GM19043 (cell line): Measurements from ENCODE around the gene PEX7.
"Not testable (repeated sequence)": the region's sequence is repeated elsewhere in the genome, so short reads cannot be mapped to it uniquely, and the experiment has no call there.

Source experiments
- ATAC-seq: cut with Tn5 transposase; IDR thresholded peaks from one replicate; pipeline ENCODE4 v1.9.1; 2021; ENCODE audit warnings: low read depth; ENCODE audit not compliant: unreplicated experiment

The PEX7 gene

DNA sequence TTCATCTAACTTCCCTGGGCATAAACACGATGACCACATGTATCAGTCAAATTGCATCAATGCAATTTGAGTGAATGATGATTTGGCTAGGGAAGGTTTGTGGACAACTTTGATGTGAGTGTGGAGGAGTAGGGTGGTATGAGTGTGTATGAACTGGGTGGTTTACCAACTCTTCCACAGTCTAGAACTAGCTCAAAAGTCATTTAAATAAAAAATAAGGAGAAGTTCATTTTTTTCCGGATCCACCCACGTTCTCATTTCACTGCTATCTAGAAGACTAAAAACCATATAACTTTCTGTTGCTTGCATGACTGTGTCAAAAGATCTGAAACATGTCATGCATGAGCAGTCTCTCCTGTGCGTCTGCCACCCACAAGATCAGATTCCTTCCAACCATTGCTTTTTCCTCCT is 123.3 kb downstream of the PEX7 start:
- no peak for ATAC-seq

- ATAC-seq = no peak
These were observed 124.6 kb downstream of the PEX7 start for GRCh38 chr6:136947037-136947436.

- not testable (repeated sequence) for ATAC-seq
These were observed 127.6 kb downstream of the PEX7 start for GRCh38 chr6:136949957-136950356.

DNA sequence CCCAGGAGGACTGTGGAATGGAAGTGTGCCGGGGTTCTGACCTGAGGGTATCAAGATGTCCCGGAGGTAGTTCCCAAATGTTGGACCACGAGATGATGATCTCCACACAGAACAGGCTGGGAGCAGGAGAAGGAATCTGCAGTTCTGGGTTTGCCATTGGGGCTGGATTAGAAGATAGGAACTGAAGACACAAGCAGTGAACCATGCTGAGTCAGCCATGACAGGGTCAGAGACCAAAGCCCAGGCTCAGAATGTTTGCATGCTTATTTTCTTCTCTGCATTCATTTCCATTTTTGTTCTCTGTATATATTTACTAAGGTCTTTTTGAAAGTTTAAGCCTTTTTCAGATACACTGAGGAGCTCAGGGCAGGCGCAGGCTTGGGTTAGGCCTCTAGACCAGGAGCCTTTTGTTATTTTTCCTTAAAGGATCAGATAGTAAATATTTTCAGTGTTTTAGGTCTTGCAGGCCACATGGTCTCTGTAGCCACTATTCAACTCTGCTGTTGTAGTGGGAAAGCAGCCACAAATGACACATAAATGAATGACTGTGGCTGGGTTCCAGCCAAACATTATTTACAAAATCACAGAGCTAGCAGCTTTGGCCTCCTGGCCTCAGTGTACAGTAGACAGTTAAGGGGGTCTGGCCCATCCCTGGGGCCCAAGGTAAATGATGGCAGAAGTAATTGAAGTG is 128.2 kb downstream of the PEX7 start:
- ATAC-seq = no peak

DNA sequence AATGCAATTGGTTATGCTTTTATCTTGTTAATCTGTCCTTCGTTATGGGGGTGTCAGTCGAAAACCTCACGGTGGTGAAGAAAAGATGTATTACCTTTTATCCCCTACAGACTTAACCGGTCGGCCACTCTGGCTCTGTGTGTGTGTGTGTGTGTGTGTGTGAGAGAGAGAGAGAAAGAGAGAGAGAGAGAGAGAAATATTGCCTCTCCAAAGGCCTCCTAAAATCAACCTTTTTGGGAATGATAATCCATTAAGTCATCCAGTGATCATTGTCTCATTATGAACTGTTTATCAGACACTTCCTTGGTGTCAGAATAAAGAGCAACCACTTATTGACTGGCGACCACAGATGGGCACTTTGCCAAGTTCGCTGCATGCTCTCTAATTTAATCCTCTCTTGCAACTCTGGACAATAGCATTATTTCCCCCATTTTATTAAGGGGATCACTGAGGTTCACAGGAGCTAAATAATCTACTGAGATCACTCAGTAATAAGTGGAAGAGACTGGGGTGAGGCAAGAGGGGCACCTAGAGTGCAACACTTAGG is 130.4 kb downstream of the PEX7 start:
- no peak for ATAC-seq

GRCh38 chr6:136955123-136955522 is 132.7 kb downstream of the PEX7 start:
- ATAC-seq = no peak

DNA sequence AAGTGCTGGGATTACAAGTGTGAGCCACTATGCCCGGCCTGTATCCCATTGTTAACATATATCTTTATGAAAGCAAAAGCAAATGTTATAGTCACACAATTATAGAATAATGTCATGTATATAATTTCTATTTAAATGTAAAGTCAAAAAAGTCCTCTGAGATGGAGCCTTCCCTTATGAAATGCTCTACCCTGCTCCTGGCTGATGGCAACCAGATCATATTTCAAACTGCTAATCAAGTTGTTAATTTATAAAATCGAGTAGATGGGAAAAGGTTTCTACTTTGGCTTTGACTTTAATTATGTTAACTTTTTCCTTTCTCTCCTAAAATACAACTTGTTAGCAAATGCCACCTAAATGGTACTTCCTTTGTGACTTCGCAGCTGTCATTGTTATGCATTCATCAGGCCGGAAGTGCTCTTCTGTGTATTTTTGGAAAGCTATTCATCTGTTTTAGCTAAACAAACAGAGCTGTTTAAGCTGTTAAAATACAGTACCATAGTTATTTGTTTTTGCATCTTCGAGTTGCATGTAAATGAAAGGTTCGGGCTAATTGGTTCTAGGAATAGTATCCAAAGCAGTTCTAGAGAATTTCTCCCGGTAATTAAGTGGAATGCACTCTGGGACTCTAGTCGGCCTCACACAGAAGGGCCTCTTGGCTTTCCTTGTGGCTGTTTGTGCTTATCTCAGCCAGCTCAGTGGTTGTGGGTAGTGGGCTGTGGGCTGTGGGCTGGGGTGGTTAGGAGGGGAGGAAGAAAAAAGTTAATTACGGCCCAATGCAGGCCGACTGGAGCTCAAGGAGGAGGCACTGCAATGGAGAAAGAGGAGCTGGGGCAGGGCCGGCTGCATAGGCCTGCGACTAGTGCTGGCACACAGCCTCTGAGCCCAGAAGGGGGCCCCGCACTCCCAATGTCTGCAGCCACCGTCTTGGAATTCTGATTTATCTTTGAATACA is 134.5 kb downstream of the PEX7 start:
- no peak for ATAC-seq

- no peak for ATAC-seq
These were observed 135.8 kb downstream of the PEX7 start for GRCh38 chr6:136958168-136958567.

DNA sequence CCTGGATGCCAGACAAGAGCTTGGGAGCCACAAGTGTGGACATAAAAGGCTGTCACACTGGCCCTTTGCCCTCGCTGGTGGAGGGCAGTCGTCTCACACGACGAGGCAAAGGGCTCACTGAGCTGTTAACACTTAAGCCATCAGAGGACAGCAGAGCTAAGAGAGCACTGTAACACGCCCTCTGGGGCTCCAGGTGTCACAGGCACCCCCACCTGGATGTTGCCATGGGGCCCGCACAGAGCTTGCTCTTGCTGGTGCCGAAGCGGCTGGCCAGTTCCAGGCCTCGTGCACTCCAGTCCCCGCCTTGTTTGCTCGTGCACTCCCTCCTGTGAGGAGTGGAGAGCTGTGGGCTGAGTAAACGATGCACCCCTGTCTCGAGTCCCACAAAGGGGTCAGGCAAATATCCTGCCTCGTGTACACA is 137.1 kb downstream of the PEX7 start:
- no peak for ATAC-seq

DNA sequence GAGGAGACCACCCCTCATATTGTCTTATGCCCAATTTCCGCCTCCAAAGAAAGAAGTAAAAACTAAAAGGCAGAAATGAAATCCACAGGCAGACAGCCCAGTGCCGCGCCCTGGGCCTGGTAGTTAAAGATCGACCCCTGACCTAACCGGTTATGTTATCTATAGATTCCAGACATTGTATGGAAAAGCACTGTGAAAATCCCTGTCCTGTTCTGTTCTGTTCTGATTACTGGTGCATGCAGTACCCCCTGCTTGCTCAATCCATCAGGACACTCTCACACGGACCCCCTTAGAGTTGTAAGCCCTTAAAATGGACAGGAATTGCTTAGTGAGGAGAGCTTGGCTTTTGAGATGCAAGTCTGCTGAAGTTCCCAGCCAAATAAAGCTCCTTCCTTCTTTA is 137.5 kb downstream of the PEX7 start:
- not testable (repeated sequence) for ATAC-seq

DNA sequence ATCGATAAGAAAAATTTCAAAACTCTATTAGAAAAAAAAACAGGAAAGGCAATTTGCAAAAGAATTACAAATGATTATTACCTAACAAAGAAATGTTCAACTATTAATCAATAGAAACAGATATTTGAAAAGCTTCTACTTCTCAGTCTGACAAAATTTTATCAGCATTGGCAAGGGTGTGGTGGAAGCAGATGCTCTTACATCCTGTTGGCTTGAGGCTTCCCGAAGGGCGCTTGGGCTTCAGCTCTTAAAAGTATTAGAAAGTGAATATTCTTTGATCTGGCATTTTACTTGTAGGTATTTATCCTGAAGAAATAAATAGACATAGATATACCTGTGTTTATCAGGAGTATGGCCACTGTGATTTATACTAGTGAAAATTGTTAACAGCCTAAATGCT is 138.4 kb downstream of the PEX7 start:
- ATAC-seq = no peak

- no peak for ATAC-seq
These were observed 139.5 kb downstream of the PEX7 start for GRCh38 chr6:136961848-136962247.

DNA sequence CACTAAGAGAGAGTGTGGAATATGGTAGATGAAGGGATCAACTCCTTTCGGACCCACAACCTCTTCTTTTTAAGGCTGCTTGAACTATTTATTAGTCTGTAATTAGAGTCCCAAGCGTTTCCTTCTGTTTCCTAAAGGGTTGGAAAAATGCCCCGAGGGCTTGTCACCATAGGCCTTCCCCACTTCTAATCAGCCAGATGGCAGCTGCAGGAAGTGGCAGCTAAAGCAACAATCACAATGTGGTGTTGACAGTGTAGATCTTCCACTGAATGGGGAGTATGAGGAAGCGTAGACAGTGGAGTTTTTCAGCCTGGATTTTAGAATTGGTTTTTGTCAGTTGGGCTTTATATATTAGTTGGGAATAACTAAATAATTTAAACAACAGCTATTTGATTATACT is 140.3 kb downstream of the PEX7 start:
- no peak for ATAC-seq

- no peak for ATAC-seq
These were observed 140.9 kb downstream of the PEX7 start for GRCh38 chr6:136963259-136963658.
